HEK293 (cell line): Measurements from ENCODE around the gene PRXL2B.

Experiments
- CTCF ChIA-PET: fragments of 350-600 bp; formaldehyde crosslinking; extraction: SDS; loops from one replicate; lab custom pipeline; 2021; ENCODE audit warnings: antibody characterized with exemption; lab: Yijun Ruan, JAX
- POLR2A ChIA-PET: fragments of 300-600 bp; formaldehyde crosslinking; extraction: SDS; loops from one replicate; lab custom pipeline; 2020; ENCODE audit warnings: antibody characterized with exemption, inconsistent platforms; lab: Yijun Ruan, JAX
- H3K27ac ChIP-seq: fragments of 200-500 bp; sonication (Bioruptor generic); 2 replicates; pipeline ENCODE4 v1.5.1; 2014; ENCODE audit warnings: low read depth, low read length, control low read depth, inconsistent platforms; ENCODE audit errors: extremely low read depth
- H3K36me3 ChIP-seq, 2 experiments: fragments of 200-500 bp in 1 of 2; sonication (Bioruptor generic) in 1 of 2; 1 replicate in 1 of 2; 2 replicates in 1 of 2; pipeline ENCODE4 v1.5.1; 2014 to 2017; ENCODE audit warnings: inconsistent platforms in 2 of 2, low read length in 2 of 2; ENCODE audit not compliant: control insufficient read depth in 2 of 2, insufficient read depth in 1 of 2
- H3K4me1 ChIP-seq: fragments of 200-500 bp; sonication (Bioruptor generic); 2 replicates; pipeline ENCODE4 v1.5.1; 2014; ENCODE audit warnings: mild to moderate bottlenecking, low read length, inconsistent platforms; ENCODE audit not compliant: control insufficient read depth, insufficient read depth
- H3K4me3 ChIP-seq: 2 replicates; pipeline ENCODE4 v1.5.1; 2011; ENCODE audit warnings: low read depth, mild to moderate bottlenecking, control low read depth, low read length, moderate library complexity
- H3K9me3 ChIP-seq: fragments of 200-500 bp; sonication (Bioruptor generic); 2 replicates; pipeline ENCODE4 v1.5.1; 2014; ENCODE audit warnings: low read depth, low read length, inconsistent platforms; ENCODE audit not compliant: control insufficient read depth, insufficient read depth
- KLF9 ChIP-seq: fragments of 450-650 bp; formaldehyde crosslinking; IDR thresholded peaks from 2 replicates; pipeline ENCODE4 v1.5.1; 2016; ENCODE audit warnings: missing biosample characterization, missing genetic modification characterization, low read depth
- RBAK ChIP-seq: fragments of 450-650 bp; formaldehyde crosslinking; IDR thresholded peaks from 2 replicates; pipeline ENCODE4 v1.5.1; 2016; ENCODE audit warnings: missing biosample characterization, missing genetic modification characterization
- ZEB2 ChIP-seq: fragments of 450-650 bp; formaldehyde crosslinking; IDR thresholded peaks from 2 replicates; pipeline ENCODE4 v1.5.1; 2016; ENCODE audit warnings: missing biosample characterization, missing genetic modification characterization
- ZNF114 ChIP-seq: fragments of 450-650 bp; formaldehyde crosslinking; IDR thresholded peaks from 2 replicates; pipeline ENCODE4 v1.5.0; 2017; ENCODE audit warnings: missing biosample characterization, missing genetic modification characterization
- ZNF169 ChIP-seq: fragments of 450-650 bp; formaldehyde crosslinking; IDR thresholded peaks from 2 replicates; pipeline ENCODE4 v1.5.1; 2016; ENCODE audit warnings: missing biosample characterization, missing genetic modification characterization
- ZNF175 ChIP-seq: fragments of 450-650 bp; formaldehyde crosslinking; IDR thresholded peaks from 2 replicates; pipeline ENCODE4 v1.5.1; 2016; ENCODE audit warnings: missing biosample characterization, missing genetic modification characterization
- ZNF23 ChIP-seq: fragments of 450-650 bp; formaldehyde crosslinking; IDR thresholded peaks from 2 replicates; pipeline ENCODE4 v1.5.1; 2016; ENCODE audit warnings: missing biosample characterization, missing genetic modification characterization, borderline replicate concordance
- ZNF274 ChIP-seq, 2 experiments: fragments of 200-500 bp in 1 of 2; fragments of 450-650 bp in 1 of 2; sonication (Bioruptor generic) in 1 of 2; formaldehyde crosslinking in 1 of 2; IDR thresholded peaks; 2 replicates each; pipeline versions ENCODE4 v1.5.1 to v1.6.1; 2014 to 2016; ENCODE audit warnings: borderline replicate concordance in 1 of 2, inconsistent platforms in 1 of 2, low read length in 1 of 2, missing biosample characterization in 1 of 2, missing genetic modification characterization in 1 of 2
- ZNF510 ChIP-seq: fragments of 450-650 bp; formaldehyde crosslinking; IDR thresholded peaks from 2 replicates; pipeline ENCODE4 v1.5.1; 2018; ENCODE audit warnings: mild to moderate bottlenecking, missing genetic modification characterization, missing biosample characterization; ENCODE audit not compliant: insufficient replicate concordance
- ZNF530 ChIP-seq: fragments of 450-650 bp; formaldehyde crosslinking; IDR thresholded peaks from 2 replicates; pipeline ENCODE4 v1.5.1; 2016; ENCODE audit warnings: low read depth, missing biosample characterization, missing genetic modification characterization
- ZNF629 ChIP-seq: fragments of 450-650 bp; formaldehyde crosslinking; IDR thresholded peaks from 2 replicates; pipeline ENCODE4 v1.5.1; 2017; ENCODE audit warnings: missing biosample characterization, missing genetic modification characterization
- ZNF76 ChIP-seq: fragments of 450-650 bp; formaldehyde crosslinking; IDR thresholded peaks from 2 replicates; pipeline ENCODE4; 2016; ENCODE audit warnings: low read depth, missing biosample characterization, missing genetic modification characterization, borderline replicate concordance
- ZNF791 ChIP-seq: fragments of 450-650 bp; formaldehyde crosslinking; IDR thresholded peaks from 2 replicates; pipeline ENCODE4 v1.5.1; 2016; ENCODE audit warnings: missing biosample characterization, missing genetic modification characterization
- ZXDB ChIP-seq: fragments of 450-650 bp; formaldehyde crosslinking; IDR thresholded peaks from 2 replicates; pipeline ENCODE4 v1.5.1; 2016; ENCODE audit warnings: missing biosample characterization, missing genetic modification characterization
- TF ChIP-seq, protein P1 (sequence below): fragments of 450-650 bp; formaldehyde crosslinking; IDR thresholded peaks from 2 replicates; pipeline ENCODE4 v1.5.1; 2016; ENCODE audit warnings: missing biosample characterization, missing genetic modification characterization
- TF ChIP-seq, protein P2 (sequence below): fragments of 450-650 bp; formaldehyde crosslinking; IDR thresholded peaks from 2 replicates; pipeline ENCODE4 v1.5.1; 2016; ENCODE audit warnings: missing biosample characterization, missing genetic modification characterization
- TF ChIP-seq, protein P3 (sequence below): fragments of 450-650 bp; formaldehyde crosslinking; conservative IDR thresholded peaks from 2 replicates; pipeline ENCODE4 v1.5.1; 2016; ENCODE audit warnings: low read depth, missing biosample characterization, missing genetic modification characterization
- TF ChIP-seq, protein P4 (sequence below): fragments of 450-650 bp; formaldehyde crosslinking; optimal IDR thresholded peaks from 2 replicates; pipeline ENCODE3; 2016; ENCODE audit warnings: missing biosample characterization, mild to moderate bottlenecking, missing genetic modification characterization

The PRXL2B gene

DNA sequence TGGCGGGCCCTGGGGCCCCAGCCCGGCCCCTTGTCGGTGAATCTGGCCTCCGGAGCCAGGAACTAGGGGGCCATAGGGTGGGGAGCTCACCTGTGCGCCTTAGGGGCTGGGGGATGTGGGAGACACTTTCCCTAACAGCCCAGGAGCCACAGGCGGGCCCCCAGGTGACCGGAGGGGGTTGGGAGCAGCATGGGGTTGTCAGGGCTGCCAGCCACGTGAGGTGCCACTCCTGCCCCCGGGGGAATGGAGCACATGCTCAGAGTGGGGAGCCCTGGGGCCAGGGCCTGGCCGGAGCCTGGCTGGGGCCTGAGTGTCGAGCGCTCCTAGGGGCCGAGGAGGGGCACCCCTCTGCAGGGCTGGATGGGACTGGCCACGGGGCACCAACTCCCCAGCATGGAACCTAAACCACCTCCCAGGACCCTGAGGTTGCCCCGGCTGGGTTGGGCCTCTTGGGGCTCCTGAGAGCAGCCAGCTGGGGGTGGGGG lies 19.9 kb downstream of the PRXL2B start:
- ChIA-PET CTCF (no interaction called here), POLR2A (no interaction called here)
- Histone ChIP-seq H3K27ac (no peak overlapping the region), H3K36me3 (no peaks in the 10 kb centered on the region), H3K9me3 (no peaks in the 10 kb centered on the region), H3K4me3 (no peak overlapping the region), H3K4me1 (no peaks in the 10 kb centered on the region)
- TF ChIP-seq ZNF274 (IDR thresholded peaks at IDR 0.05; ENCODE audit: low read length) = no peak
- TF ChIP-seq ZNF274 (tag by site-specific recombination; IDR thresholded peaks at IDR 0.05; ENCODE audit: borderline replicate concordance) = no peak
- TF ChIP-seq, protein P1, sequence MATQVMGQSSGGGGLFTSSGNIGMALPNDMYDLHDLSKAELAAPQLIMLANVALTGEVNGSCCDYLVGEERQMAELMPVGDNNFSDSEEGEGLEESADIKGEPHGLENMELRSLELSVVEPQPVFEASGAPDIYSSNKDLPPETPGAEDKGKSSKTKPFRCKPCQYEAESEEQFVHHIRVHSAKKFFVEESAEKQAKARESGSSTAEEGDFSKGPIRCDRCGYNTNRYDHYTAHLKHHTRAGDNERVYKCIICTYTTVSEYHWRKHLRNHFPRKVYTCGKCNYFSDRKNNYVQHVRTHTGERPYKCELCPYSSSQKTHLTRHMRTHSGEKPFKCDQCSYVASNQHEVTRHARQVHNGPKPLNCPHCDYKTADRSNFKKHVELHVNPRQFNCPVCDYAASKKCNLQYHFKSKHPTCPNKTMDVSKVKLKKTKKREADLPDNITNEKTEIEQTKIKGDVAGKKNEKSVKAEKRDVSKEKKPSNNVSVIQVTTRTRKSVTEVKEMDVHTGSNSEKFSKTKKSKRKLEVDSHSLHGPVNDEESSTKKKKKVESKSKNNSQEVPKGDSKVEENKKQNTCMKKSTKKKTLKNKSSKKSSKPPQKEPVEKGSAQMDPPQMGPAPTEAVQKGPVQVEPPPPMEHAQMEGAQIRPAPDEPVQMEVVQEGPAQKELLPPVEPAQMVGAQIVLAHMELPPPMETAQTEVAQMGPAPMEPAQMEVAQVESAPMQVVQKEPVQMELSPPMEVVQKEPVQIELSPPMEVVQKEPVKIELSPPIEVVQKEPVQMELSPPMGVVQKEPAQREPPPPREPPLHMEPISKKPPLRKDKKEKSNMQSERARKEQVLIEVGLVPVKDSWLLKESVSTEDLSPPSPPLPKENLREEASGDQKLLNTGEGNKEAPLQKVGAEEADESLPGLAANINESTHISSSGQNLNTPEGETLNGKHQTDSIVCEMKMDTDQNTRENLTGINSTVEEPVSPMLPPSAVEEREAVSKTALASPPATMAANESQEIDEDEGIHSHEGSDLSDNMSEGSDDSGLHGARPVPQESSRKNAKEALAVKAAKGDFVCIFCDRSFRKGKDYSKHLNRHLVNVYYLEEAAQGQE = no peak
- no peak for TF ChIP-seq ZNF510 (tag by site-specific recombination)
- no peak for TF ChIP-seq ZXDB (tag by site-specific recombination)
- no peak for TF ChIP-seq ZNF114 (tag by site-specific recombination)
- no peak for TF ChIP-seq ZNF629 (tag by site-specific recombination)
- TF ChIP-seq ZNF791 = no peak
- TF ChIP-seq RBAK = no peak
- TF ChIP-seq, protein P2, sequence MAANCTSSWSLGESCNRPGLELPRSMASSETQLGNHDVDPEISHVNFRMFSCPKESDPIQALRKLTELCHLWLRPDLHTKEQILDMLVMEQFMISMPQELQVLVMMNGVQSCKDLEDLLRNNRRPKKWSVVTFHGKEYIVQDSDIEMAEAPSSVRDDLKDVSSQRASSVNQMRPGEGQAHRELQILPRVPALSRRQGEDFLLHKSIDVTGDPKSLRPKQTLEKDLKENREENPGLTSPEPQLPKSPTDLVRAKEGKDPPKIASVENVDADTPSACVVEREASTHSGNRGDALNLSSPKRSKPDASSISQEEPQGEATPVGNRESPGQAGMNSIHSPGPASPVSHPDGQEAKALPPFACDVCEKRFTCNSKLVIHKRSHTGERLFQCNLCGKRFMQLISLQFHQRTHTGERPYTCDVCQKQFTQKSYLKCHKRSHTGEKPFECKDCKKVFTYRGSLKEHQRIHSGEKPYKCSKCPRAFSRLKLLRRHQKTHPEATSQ (tag by site-specific recombination) = no peak
- no peak for TF ChIP-seq ZNF23
- TF ChIP-seq, protein P3, sequence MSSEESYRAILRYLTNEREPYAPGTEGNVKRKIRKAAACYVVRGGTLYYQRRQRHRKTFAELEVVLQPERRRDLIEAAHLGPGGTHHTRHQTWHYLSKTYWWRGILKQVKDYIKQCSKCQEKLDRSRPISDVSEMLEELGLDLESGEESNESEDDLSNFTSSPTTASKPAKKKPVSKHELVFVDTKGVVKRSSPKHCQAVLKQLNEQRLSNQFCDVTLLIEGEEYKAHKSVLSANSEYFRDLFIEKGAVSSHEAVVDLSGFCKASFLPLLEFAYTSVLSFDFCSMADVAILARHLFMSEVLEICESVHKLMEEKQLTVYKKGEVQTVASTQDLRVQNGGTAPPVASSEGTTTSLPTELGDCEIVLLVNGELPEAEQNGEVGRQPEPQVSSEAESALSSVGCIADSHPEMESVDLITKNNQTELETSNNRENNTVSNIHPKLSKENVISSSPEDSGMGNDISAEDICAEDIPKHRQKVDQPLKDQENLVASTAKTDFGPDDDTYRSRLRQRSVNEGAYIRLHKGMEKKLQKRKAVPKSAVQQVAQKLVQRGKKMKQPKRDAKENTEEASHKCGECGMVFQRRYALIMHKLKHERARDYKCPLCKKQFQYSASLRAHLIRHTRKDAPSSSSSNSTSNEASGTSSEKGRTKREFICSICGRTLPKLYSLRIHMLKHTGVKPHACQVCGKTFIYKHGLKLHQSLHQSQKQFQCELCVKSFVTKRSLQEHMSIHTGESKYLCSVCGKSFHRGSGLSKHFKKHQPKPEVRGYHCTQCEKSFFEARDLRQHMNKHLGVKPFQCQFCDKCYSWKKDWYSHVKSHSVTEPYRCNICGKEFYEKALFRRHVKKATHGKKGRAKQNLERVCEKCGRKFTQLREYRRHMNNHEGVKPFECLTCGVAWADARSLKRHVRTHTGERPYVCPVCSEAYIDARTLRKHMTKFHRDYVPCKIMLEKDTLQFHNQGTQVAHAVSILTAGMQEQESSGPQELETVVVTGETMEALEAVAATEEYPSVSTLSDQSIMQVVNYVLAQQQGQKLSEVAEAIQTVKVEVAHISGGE (tag by site-specific recombination) = no peak
- TF ChIP-seq ZNF169 (tag by site-specific recombination) = no peak
- TF ChIP-seq ZEB2 (tag by site-specific recombination) = no peak
- TF ChIP-seq KLF9 = no peak
- no peak for TF ChIP-seq ZNF175 (tag by site-specific recombination)
- TF ChIP-seq ZNF76 (tag by site-specific recombination) = no peak
- TF ChIP-seq ZNF530 (tag by site-specific recombination) = no peak
- TF ChIP-seq, protein P4, sequence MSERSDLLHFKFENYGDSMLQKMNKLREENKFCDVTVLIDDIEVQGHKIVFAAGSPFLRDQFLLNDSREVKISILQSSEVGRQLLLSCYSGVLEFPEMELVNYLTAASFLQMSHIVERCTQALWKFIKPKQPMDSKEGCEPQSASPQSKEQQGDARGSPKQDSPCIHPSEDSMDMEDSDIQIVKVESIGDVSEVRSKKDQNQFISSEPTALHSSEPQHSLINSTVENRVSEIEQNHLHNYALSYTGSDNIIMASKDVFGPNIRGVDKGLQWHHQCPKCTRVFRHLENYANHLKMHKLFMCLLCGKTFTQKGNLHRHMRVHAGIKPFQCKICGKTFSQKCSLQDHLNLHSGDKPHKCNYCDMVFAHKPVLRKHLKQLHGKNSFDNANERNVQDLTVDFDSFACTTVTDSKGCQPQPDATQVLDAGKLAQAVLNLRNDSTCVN = no peak
